Kidney epithelial cell (primary cell): ENCODE data around the gene DNMBP. TPM values are rescaled to one million over a fixed set of nuclear protein-coding genes. Genes with fewer than 3 reads are reported as not detected.

ENCODE experiments used
- DNase-seq: peaks from one replicate; pipeline ENCODE4 v3.0.0-alpha.2; 2010; ENCODE audit warnings: low read depth
- H3K27me3 ChIP-seq: 2 replicates; pipeline ENCODE4 v1.6.0; 2011; ENCODE audit warnings: low read length; ENCODE audit not compliant: control insufficient read depth, insufficient read depth
- H3K36me3 ChIP-seq: 2 replicates; pipeline ENCODE4 v1.5.1; 2011; ENCODE audit warnings: low read length; ENCODE audit not compliant: control insufficient read depth, insufficient read depth
- H3K4me3 ChIP-seq: 2 replicates; pipeline ENCODE4 v1.5.1; 2011; ENCODE audit warnings: low read depth, mild to moderate bottlenecking, control low read depth, low read length
- CTCF ChIP-seq: IDR thresholded peaks from 2 replicates; pipeline ENCODE4 v1.5.1; 2011; ENCODE audit warnings: mild to moderate bottlenecking, moderate library complexity, low read length, control low read depth, inconsistent platforms; ENCODE audit not compliant: insufficient read depth, poor library complexity, severe bottlenecking
- total RNA-seq: library from RNA; depleted of rRNA; stranded (reverse); fragments of >200 nt; gene quantifications from 2 replicates; pipeline ENCODE4 v1.2.3, GENCODE V29; 2015

The DNMBP gene
- total RNA-seq = 15.3 and 16.5 TPM in 2 replicates

- Histone ChIP-seq H3K4me3 (peak within 1 kb of the TSS; percentile 90), H3K36me3 (no peaks in the 10 kb centered on the region), H3K27me3 (no peaks in the 10 kb centered on the region)
- peak; percentile 6 for TF ChIP-seq CTCF
- DNase-seq = no peak
Measured at GRCh38 chr10:100009793-100010676, at the start of gene DNMBP. DNMBP (minus strand) TSS chr10:100009947; CDS start chr10:99972124, 37,823 bp downstream.

DNA sequence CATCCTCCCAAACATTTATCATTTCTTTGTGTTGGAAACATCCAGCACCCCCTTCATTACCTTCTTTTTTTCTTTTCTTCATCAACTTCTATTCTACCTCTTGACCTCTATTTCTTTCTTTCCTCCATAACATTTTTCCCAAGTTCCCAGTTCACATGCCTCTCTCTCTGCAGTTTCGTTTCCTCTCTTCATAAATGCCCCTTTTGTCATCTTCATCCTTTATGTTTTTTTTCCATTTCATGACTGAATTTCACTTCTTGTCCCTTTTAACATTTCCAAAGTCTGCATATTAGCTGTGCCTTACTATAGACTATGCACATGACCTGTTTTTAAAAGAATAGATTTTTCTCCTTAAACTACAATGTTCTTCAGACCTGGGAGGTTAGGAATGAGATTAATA lies 48.2 kb upstream of the DNMBP start:
- no peak for DNase-seq

DNA sequence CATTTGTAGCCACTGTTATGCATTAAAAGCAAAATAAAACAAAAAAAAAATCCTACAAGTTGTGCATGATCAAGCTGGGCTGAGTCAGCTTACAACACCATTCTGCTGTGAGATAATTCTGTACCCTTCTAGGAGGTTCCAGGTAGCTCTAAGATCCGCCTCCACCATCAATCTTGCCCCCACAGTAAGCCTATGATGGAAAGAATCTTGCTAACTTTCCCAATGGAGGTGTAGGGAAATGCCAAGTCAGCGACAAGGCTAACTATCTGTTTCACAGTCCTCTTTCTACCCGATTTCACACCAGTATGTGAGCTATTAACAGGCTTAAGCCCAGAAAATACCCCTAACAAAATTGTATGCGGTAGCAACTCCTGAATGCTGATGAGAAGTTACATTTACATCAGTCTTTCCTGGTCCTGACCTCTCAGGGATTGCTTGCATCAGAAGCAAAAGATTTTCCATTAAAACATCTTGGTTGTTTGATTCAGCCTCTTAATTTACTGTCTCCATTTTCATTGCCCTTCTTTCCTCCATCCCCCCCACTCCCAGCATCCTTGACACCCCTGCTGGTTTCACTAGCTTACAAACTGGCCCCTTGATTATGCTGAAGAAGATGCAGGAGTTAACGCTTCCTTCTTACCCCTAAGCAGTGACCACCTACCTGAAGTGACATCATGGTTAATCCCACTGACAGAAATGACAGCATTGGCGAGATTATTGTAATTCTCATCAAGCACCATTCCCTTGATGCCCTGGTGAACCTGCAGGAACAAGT lies 44.1 kb upstream of the DNMBP start:
- no peak for DNase-seq
- no peak for TF ChIP-seq CTCF
- Histone ChIP-seq H3K4me3 (no peak overlapping the region), H3K36me3 (no peaks in the 10 kb centered on the region), H3K27me3 (no peaks in the 10 kb centered on the region)

More for the DNA sequence above, 48.2 kb upstream of the DNMBP start:
- Histone ChIP-seq H3K36me3 (no peaks in the 10 kb centered on the region), H3K4me3 (no peak overlapping the region), H3K27me3 (no peaks in the 10 kb centered on the region)
- no peak for TF ChIP-seq CTCF

DNA sequence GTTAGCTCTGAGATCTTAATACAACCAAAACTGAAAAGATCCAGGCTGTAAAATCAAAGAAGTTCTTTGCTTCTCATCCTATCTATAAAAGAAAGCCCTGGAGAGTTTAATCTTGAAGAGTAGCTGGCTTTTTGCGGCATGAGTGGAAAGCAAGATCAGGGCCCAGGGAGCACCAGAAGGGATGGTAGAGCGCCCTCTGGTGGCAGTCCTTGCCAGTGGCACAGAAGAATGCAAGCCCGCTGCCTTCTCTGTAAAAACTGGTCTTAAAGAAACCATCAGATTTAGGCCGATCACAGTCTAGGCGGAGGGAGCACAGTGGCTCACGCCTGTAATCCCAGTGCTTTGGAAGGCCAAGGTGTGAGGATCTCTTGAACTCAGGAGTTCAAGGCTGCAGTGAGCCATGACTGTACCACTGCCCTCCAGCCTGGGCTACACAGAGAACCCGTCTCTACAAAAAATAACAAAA lies 36.3 kb upstream of the DNMBP start:
- DNase-seq = peak; percentile 32

GRCh38 chr10:100045592-100045991 lies 35.8 kb upstream of the DNMBP start:
- no peak for TF ChIP-seq CTCF
- DNase-seq = no peak
- Histone ChIP-seq H3K4me3 (no peak overlapping the region), H3K36me3 (no peaks in the 10 kb centered on the region), H3K27me3 (no peaks in the 10 kb centered on the region)

More for the DNA sequence above, 36.3 kb upstream of the DNMBP start:
- no peak overlapping the region for H3K4me3 ChIP-seq
- TF ChIP-seq CTCF = peak; percentile 96
- no peaks in the 10 kb centered on the region for H3K36me3 ChIP-seq
- no peaks in the 10 kb centered on the region for H3K27me3 ChIP-seq
